Measurements from ENCODE around the gene ZNF414.

Gene ZNF414

GRCh38 chr19:8463365-8463764 is 50.6 kb downstream of the ZNF414 start:
- DNase-seq (ENCODE audit: low spot score) = no peak

GRCh38 chr19:8462571-8462970 is 51.4 kb downstream of the ZNF414 start:
- no peak for DNase-seq (ENCODE audit: low spot score)

- no peak for DNase-seq (ENCODE audit: low spot score)
Measured at GRCh38 chr19:8461891-8462290, 52.1 kb downstream of the ZNF414 start.

GRCh38 chr19:8461376-8461775 is 52.6 kb downstream of the ZNF414 start:
- DNase-seq (ENCODE audit: low spot score) = no peak

- DNase-seq (ENCODE audit: low spot score) = no peak
Measured at GRCh38 chr19:8460516-8461298, 53.3 kb downstream of the ZNF414 start.
